Spinal cord (tissue), 10 donors: ENCODE data around the gene ADAM12. TPM values are rescaled to one million over a fixed set of nuclear protein-coding genes. Genes with fewer than 3 reads are reported as not detected.

ENCODE experiments used
- DNase-seq, 6 donors: peaks; one replicate each; pipeline versions ENCODE4 v3.0.0 to v3.0.0-alpha.2; 2013 to 2015; ENCODE audit warnings: low spot score in 6 of 6, low read depth in 4 of 6
- H3K27ac ChIP-seq: one replicate; pipeline ENCODE4 v1.5.1; 2013; ENCODE audit warnings: low read depth, low read length, control low read depth
- H3K27me3 ChIP-seq: one replicate; pipeline ENCODE4 v1.6.1; 2013; ENCODE audit warnings: low read length; ENCODE audit not compliant: control insufficient read depth, insufficient read depth
- H3K36me3 ChIP-seq: one replicate; pipeline ENCODE4 v1.6.1; 2013; ENCODE audit warnings: low read length; ENCODE audit not compliant: control insufficient read depth, insufficient read depth
- H3K4me1 ChIP-seq: one replicate; pipeline ENCODE4 v1.6.1; 2013; ENCODE audit warnings: low read length; ENCODE audit not compliant: control insufficient read depth, insufficient read depth
- H3K4me3 ChIP-seq: one replicate; pipeline ENCODE4 v1.5.1; 2013; ENCODE audit warnings: low read depth, low read length, control low read depth
- H3K9me3 ChIP-seq: one replicate; pipeline ENCODE4 v1.6.1; 2013; ENCODE audit warnings: low read length; ENCODE audit not compliant: control insufficient read depth, insufficient read depth
- WGBS: methylation state at CpG from one replicate; pipeline ENCODE4 v1.1.5; 2013; ENCODE audit warnings: missing lambda C conversion rate; ENCODE audit not compliant: insufficient coverage; 5-methylcytosine and 5-hydroxymethylcytosine counted together
- polyA plus RNA-seq, 2 donors: library from polyadenylated mRNA; unstranded; fragments of 120-200 nt; gene quantifications; one replicate each; pipeline ENCODE4 v1.2.1, GENCODE V29; 2013; ENCODE audit not compliant: insufficient read length in 2 of 2
- total RNA-seq, 2 donors: library from RNA; depleted of rRNA in 1 of 2; stranded (reverse); fragments of 120-200 nt in 1 of 2; fragments of >200 nt in 1 of 2; gene quantifications; one replicate each; pipeline versions ENCODE4 v1.2.3 to v1.2.4, GENCODE V29; 2013 to 2014
- donor health status: healthy.

ADAM12 gene
- total and polyA plus RNA-seq, 4 donors, result 9.8 to 81.5 (median 23.6) TPM

GRCh38 chr10:126094537-126094936 lies 293.7 kb downstream of the ADAM12 start:
- Histone ChIP-seq H3K4me1 (no peaks in the 10 kb centered on the region), H3K27me3 (no peaks in the 10 kb centered on the region), H3K4me3 (no peak overlapping the region), H3K36me3 (no peaks in the 10 kb centered on the region), H3K9me3 (no peaks in the 10 kb centered on the region), H3K27ac (no peak overlapping the region)
- no peak for DNase-seq
- no CpG with 5 or more reads among the region's 5 CpGs for WGBS

GRCh38 chr10:126092366-126093215 lies 295.7 kb downstream of the ADAM12 start:
- Histone ChIP-seq H3K4me3 (no peak overlapping the region), H3K27me3 (no peaks in the 10 kb centered on the region), H3K36me3 (no peaks in the 10 kb centered on the region), H3K9me3 (no peaks in the 10 kb centered on the region), H3K27ac (no peak overlapping the region), H3K4me1 (no peaks in the 10 kb centered on the region)
- DNase-seq, result no peak
- 98% methylated on average over 4 of the region's 7 CpGs for WGBS

- Histone ChIP-seq H3K27me3 (no peaks in the 10 kb centered on the region), H3K4me3 (no peak overlapping the region), H3K4me1 (no peaks in the 10 kb centered on the region), H3K27ac (no peak overlapping the region), H3K9me3 (no peaks in the 10 kb centered on the region), H3K36me3 (no peaks in the 10 kb centered on the region)
- 60% methylated on average over 1 of the region's 10 CpGs for WGBS
- no peak for DNase-seq
Measured at GRCh38 chr10:126090911-126091728, 297.2 kb downstream of the ADAM12 start.

GRCh38 chr10:126090443-126090842 lies 297.8 kb downstream of the ADAM12 start:
- Histone ChIP-seq H3K9me3 (no peaks in the 10 kb centered on the region), H3K27me3 (no peaks in the 10 kb centered on the region), H3K4me3 (no peak overlapping the region), H3K36me3 (no peaks in the 10 kb centered on the region), H3K4me1 (no peaks in the 10 kb centered on the region), H3K27ac (no peak overlapping the region)
- 100% methylated on average over 1 of the region's 1 CpG for WGBS
- DNase-seq, result no peak

GRCh38 chr10:126087796-126088505 lies 300.3 kb downstream of the ADAM12 start:
- no peaks in the 10 kb centered on the region for H3K27me3 ChIP-seq
- no peak overlapping the region for H3K4me3 ChIP-seq
- no peaks in the 10 kb centered on the region for H3K36me3 ChIP-seq
- 43% methylated on average over 3 of the region's 11 CpGs for WGBS
- no peaks in the 10 kb centered on the region for H3K9me3 ChIP-seq
- peak overlapping the region; percentile 4 for H3K27ac ChIP-seq
- peak in 1 of 6 donors; percentile 33 for DNase-seq
- peaks cover 7% of the 10 kb centered on the region for H3K4me1 ChIP-seq

- Histone ChIP-seq H3K4me1 (peaks cover 8% of the 10 kb centered on the region), H3K9me3 (no peaks in the 10 kb centered on the region), H3K27ac (no peak overlapping the region), H3K36me3 (no peaks in the 10 kb centered on the region), H3K4me3 (no peak overlapping the region), H3K27me3 (no peaks in the 10 kb centered on the region)
- no CpG with 5 or more reads among the region's 4 CpGs for WGBS
- peak in 2 of 6 donors; percentile 44 to 66 for DNase-seq
Measured at GRCh38 chr10:126087153-126087680, 301.1 kb downstream of the ADAM12 start.

- no peak for DNase-seq
- H3K4me3 ChIP-seq, result no peak overlapping the region
- no peak overlapping the region for H3K27ac ChIP-seq
- H3K36me3 ChIP-seq, result no peaks in the 10 kb centered on the region
- no peaks in the 10 kb centered on the region for H3K9me3 ChIP-seq
- peaks cover 12% of the 10 kb centered on the region for H3K4me1 ChIP-seq
- H3K27me3 ChIP-seq, result no peaks in the 10 kb centered on the region
- WGBS, result no CpG with 5 or more reads among the region's 1 CpG
Measured at GRCh38 chr10:126085806-126086205, 302.5 kb downstream of the ADAM12 start.

- Histone ChIP-seq H3K9me3 (no peaks in the 10 kb centered on the region), H3K27me3 (peaks cover 2% of the 10 kb centered on the region), H3K4me1 (peaks cover 12% of the 10 kb centered on the region), H3K36me3 (no peaks in the 10 kb centered on the region), H3K27ac (no peak overlapping the region), H3K4me3 (no peak overlapping the region)
- no peak for DNase-seq
- WGBS, result 90% methylated on average over 4 of the region's 4 CpGs
Measured at GRCh38 chr10:126084369-126084768, 303.9 kb downstream of the ADAM12 start.

GRCh38 chr10:126083009-126083408 lies 305.3 kb downstream of the ADAM12 start:
- DNase-seq, result no peak
- no peaks in the 10 kb centered on the region for H3K36me3 ChIP-seq
- peaks cover 2% of the 10 kb centered on the region for H3K27me3 ChIP-seq
- WGBS, result 92% methylated on average over 7 of the region's 9 CpGs
- no peak overlapping the region for H3K27ac ChIP-seq
- H3K9me3 ChIP-seq, result no peaks in the 10 kb centered on the region
- H3K4me3 ChIP-seq, result no peak overlapping the region
- peaks cover 12% of the 10 kb centered on the region for H3K4me1 ChIP-seq
